GM23338 (cell line): ENCODE data around the gene RAB29. TPM values are rescaled to one million over a fixed set of nuclear protein-coding genes. Genes with fewer than 3 reads are reported as not detected.
"Not testable (repeated sequence)": the region's sequence is repeated elsewhere in the genome, so short reads cannot be mapped to it uniquely, and the experiment has no call there.

ENCODE experiments used
- ATAC-seq: fragments of 200-7000 bp; cut with Tn5 transposase; 3 replicates; pipeline ENCODE4 v1.9.1; 2020
- DNase-seq: peaks from one replicate; pipeline ENCODE4 v3.0.0-alpha.2; 2015; ENCODE audit warnings: low spot score
- H2AFZ ChIP-seq: fragments of 200-600 bp; sonication (generic); 2 replicates; pipeline ENCODE4 v1.8.0; 2016; ENCODE audit warnings: antibody characterized with exemption, mild to moderate bottlenecking, moderate library complexity
- H3F3A ChIP-seq: fragments of 200-600 bp; sonication (generic); replicated peaks from 2 replicates; pipeline ENCODE4 v1.8.0; 2017; ENCODE audit warnings: antibody characterized with exemption, mixed run types, low read depth
- H3K27ac ChIP-seq: fragments of 200-600 bp; sonication (generic); 2 replicates; pipeline ENCODE4 v1.6.1; 2016; ENCODE audit warnings: low read depth
- H3K27me3 ChIP-seq: fragments of 200-600 bp; sonication (generic); 2 replicates; pipeline ENCODE4 v1.8.0; 2016; ENCODE audit warnings: mild to moderate bottlenecking, mixed run types, moderate library complexity; ENCODE audit not compliant: insufficient read depth
- H3K36me3 ChIP-seq: fragments of 200-600 bp; sonication (generic); 2 replicates; pipeline ENCODE4 v1.8.0; 2016; ENCODE audit warnings: mild to moderate bottlenecking; ENCODE audit not compliant: insufficient read depth
- H3K4me1 ChIP-seq: fragments of 200-600 bp; sonication (generic); 2 replicates; pipeline ENCODE4 v1.8.0; 2016; ENCODE audit warnings: mild to moderate bottlenecking, moderate library complexity; ENCODE audit not compliant: insufficient read depth
- H3K4me2 ChIP-seq: fragments of 200-600 bp; sonication (generic); 2 replicates; pipeline ENCODE4 v1.7.1; 2017; ENCODE audit warnings: mixed run types
- H3K4me3 ChIP-seq: fragments of 200-600 bp; sonication (generic); 2 replicates; pipeline ENCODE4 v1.6.1; 2016; ENCODE audit warnings: mixed run types
- H3K79me2 ChIP-seq: fragments of 200-600 bp; sonication (generic); replicated peaks from 2 replicates; pipeline ENCODE4 v1.8.0; 2017; ENCODE audit warnings: mild to moderate bottlenecking; ENCODE audit not compliant: insufficient read depth
- H3K9me2 ChIP-seq: fragments of 200-600 bp; sonication (generic); 2 replicates; pipeline ENCODE4 v1.8.0; 2017; ENCODE audit not compliant: insufficient read depth
- H4K20me1 ChIP-seq: fragments of 200-600 bp; sonication (generic); replicated peaks from 2 replicates; pipeline ENCODE4 v1.8.0; 2017; ENCODE audit warnings: mild to moderate bottlenecking; ENCODE audit not compliant: insufficient read depth
- H3K27ac Mint-ChIP-seq: 2 replicates; pipeline ENCODE4 v1.8.0; 2020; ENCODE audit warnings: inconsistent platforms, mild to moderate bottlenecking, moderate library complexity, mixed read lengths
- H3K27me3 Mint-ChIP-seq: 3 replicates; pipeline ENCODE4 v1.8.0; 2022; ENCODE audit warnings: low read depth, mild to moderate bottlenecking, moderate library complexity, mixed read lengths, inconsistent platforms; ENCODE audit not compliant: insufficient read depth, poor library complexity
- H3K36me3 Mint-ChIP-seq: 3 replicates; pipeline ENCODE4 v1.8.0; 2021; ENCODE audit warnings: low read depth, mild to moderate bottlenecking, inconsistent platforms, moderate library complexity, mixed read lengths
- H3K4me1 Mint-ChIP-seq: 3 replicates; pipeline ENCODE4 v1.8.0; 2020; ENCODE audit warnings: mild to moderate bottlenecking, inconsistent platforms, mixed read lengths
- H3K4me3 Mint-ChIP-seq: 3 replicates; pipeline ENCODE4 v1.8.0; 2021; ENCODE audit warnings: moderate library complexity, mild to moderate bottlenecking, inconsistent platforms, mixed read lengths
- H3K9me3 Mint-ChIP-seq: 3 replicates; pipeline ENCODE4 v1.8.0; 2020; ENCODE audit warnings: moderate library complexity, mild to moderate bottlenecking, inconsistent platforms, mixed read lengths
- CREB1 ChIP-seq: fragments of 250-450 bp; sonication (Bioruptor Pico); IDR thresholded peaks from 2 replicates; pipeline ENCODE4 v1.5.0; 2020; ENCODE audit warnings: low read depth, mild to moderate bottlenecking, moderate library complexity
- EZH2 ChIP-seq: fragments of 200-600 bp; sonication (generic); IDR thresholded peaks from one replicate; pipeline ENCODE4 v1.8.0; 2017; ENCODE audit warnings: antibody characterized with exemption, mild to moderate bottlenecking, low read depth; ENCODE audit not compliant: unreplicated experiment
- long read RNA-seq: library from polyadenylated mRNA; unstranded; transcript quantifications from one replicate; pipeline ENCODE4 v2.0.0, GENCODE V29; 2020; ENCODE audit not compliant: unreplicated experiment
- polyA plus RNA-seq: library from polyadenylated mRNA; unstranded; fragments of >200 nt; fragmentation: Nextera tagmentation; extraction: Ambion mirVana; gene quantifications from 2 replicates; pipeline ENCODE4 v1.2.1, GENCODE V29; 2016
- total RNA-seq: library from RNA; depleted of rRNA; stranded (reverse); fragments of >200 nt; shearing (Covaris generic); gene quantifications from 2 replicates; pipeline ENCODE4 v1.2.3, GENCODE V29; 2014; rRNA removed
- TF ChIP-seq, protein P1 (sequence below): IDR thresholded peaks from 2 replicates; pipeline ENCODE4 v1.6.1; 2016; ENCODE audit warnings: antibody characterized with exemption
- TF ChIP-seq, protein P2 (sequence below), 2 experiments: fragments of 200-600 bp in 1 of 2; sonication (generic) in 1 of 2; conservative IDR thresholded peaks; 2 replicates each; pipeline versions ENCODE4 v1.5.1 to v1.6.1; 2016 to 2017; ENCODE audit warnings: antibody characterized with exemption in 2 of 2, low read depth in 2 of 2, mild to moderate bottlenecking in 2 of 2, moderate library complexity in 1 of 2

Gene RAB29, protein sequence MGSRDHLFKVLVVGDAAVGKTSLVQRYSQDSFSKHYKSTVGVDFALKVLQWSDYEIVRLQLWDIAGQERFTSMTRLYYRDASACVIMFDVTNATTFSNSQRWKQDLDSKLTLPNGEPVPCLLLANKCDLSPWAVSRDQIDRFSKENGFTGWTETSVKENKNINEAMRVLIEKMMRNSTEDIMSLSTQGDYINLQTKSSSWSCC
- total RNA-seq (9.1 and 14.8 TPM in 2 replicates), polyA plus RNA-seq (6.4 and 7.1 TPM in 2 replicates)
- long read RNA-seq, partial matches to known transcripts = 1 of 5 reads
- long read RNA-seq, other reads (novel, unspliced or antisense) = 2 of 5 reads

- ATAC-seq (peak; percentile 95), DNase-seq (peak; percentile 97)
- Histone ChIP-seq H3K9me2 (no peaks in the 10 kb centered on the region), H3K79me2 (no peaks in the 10 kb centered on the region), H4K20me1 (peaks cover 4% of the 10 kb centered on the region; the same call in 1 of the 2 replicates), H3K27ac (no peak within 1 kb of the TSS), H3F3A (peaks cover 3% of the 10 kb centered on the region; the same call in 1 of the 2 replicates), H3K36me3 (no peaks in the 10 kb centered on the region; the same call in none of the 2 replicates), H3K4me2 (peak within 1 kb of the TSS; percentile 86), H3K27me3 (peaks cover 41% of the 10 kb centered on the region), H3K4me1 (peaks cover 9% of the 10 kb centered on the region), H3K4me3 (peak within 1 kb of the TSS; percentile 68), H2AFZ (peak within 1 kb of the TSS; percentile 86)
- TF ChIP-seq, protein P1, sequence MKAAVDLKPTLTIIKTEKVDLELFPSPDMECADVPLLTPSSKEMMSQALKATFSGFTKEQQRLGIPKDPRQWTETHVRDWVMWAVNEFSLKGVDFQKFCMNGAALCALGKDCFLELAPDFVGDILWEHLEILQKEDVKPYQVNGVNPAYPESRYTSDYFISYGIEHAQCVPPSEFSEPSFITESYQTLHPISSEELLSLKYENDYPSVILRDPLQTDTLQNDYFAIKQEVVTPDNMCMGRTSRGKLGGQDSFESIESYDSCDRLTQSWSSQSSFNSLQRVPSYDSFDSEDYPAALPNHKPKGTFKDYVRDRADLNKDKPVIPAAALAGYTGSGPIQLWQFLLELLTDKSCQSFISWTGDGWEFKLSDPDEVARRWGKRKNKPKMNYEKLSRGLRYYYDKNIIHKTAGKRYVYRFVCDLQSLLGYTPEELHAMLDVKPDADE = peak; percentile 96
- TF ChIP-seq EZH2 = no peak
- peak; percentile 31 for TF ChIP-seq CREB1
- Mint-ChIP-seq H3K36me3 (no peaks in the 10 kb centered on the region), H3K27ac (no peak within 1 kb of the TSS), H3K4me1 (peaks cover 8% of the 10 kb centered on the region), H3K4me3 (peak within 1 kb of the TSS; percentile 75), H3K9me3 (peaks cover 13% of the 10 kb centered on the region; the same call in 2 of the 3 replicates), H3K27me3 (peaks cover 26% of the 10 kb centered on the region)
Observed at GRCh38 chr1:205775015-205775716, at the start of gene RAB29. RAB29 (minus strand) TSS chr1:205775482; CDS start chr1:205774956, 526 bp downstream.

GRCh38 chr1:205824180-205824579, 48.9 kb upstream of the RAB29 start:
- H3K27ac ChIP-seq = no peak overlapping the region
- TF ChIP-seq, protein P1 = no peak
- TF ChIP-seq, protein P2, sequence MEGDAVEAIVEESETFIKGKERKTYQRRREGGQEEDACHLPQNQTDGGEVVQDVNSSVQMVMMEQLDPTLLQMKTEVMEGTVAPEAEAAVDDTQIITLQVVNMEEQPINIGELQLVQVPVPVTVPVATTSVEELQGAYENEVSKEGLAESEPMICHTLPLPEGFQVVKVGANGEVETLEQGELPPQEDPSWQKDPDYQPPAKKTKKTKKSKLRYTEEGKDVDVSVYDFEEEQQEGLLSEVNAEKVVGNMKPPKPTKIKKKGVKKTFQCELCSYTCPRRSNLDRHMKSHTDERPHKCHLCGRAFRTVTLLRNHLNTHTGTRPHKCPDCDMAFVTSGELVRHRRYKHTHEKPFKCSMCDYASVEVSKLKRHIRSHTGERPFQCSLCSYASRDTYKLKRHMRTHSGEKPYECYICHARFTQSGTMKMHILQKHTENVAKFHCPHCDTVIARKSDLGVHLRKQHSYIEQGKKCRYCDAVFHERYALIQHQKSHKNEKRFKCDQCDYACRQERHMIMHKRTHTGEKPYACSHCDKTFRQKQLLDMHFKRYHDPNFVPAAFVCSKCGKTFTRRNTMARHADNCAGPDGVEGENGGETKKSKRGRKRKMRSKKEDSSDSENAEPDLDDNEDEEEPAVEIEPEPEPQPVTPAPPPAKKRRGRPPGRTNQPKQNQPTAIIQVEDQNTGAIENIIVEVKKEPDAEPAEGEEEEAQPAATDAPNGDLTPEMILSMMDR (conservative IDR thresholded peaks at IDR 0.05; ENCODE audit: low read depth in 2 of 2) = 0 out of 4 replicates have a peak, but pooled peaks of 1 of the 2 experiments have one; percentile 4
- no peaks in the 10 kb centered on the region for H4K20me1 ChIP-seq
- H3K36me3 ChIP-seq = no peaks in the 10 kb centered on the region
- no peaks in the 10 kb centered on the region for H3F3A ChIP-seq
- no peaks in the 10 kb centered on the region for H3K27me3 Mint-ChIP-seq
- H3K4me2 ChIP-seq = no peak overlapping the region
- H3K4me1 Mint-ChIP-seq = peaks cover 20% of the 10 kb centered on the region
- H3K79me2 ChIP-seq = no peaks in the 10 kb centered on the region
- H3K9me2 ChIP-seq = 0 out of 2 replicates have a peak, but pooled peaks cover 2% of the 10 kb centered on the region
- H3K36me3 Mint-ChIP-seq = no peaks in the 10 kb centered on the region
- H3K9me3 Mint-ChIP-seq = no peaks in the 10 kb centered on the region
- no peak overlapping the region for H3K4me3 Mint-ChIP-seq
- no peak overlapping the region for H3K4me3 ChIP-seq
- no peaks in the 10 kb centered on the region for H3K4me1 ChIP-seq
- ATAC-seq (no peak), DNase-seq (no peak)
- H3K27me3 ChIP-seq = no peaks in the 10 kb centered on the region
- no peak overlapping the region for H3K27ac Mint-ChIP-seq
- H2AFZ ChIP-seq = no peak overlapping the region

- not testable (repeated sequence) for H3F3A ChIP-seq, ATAC-seq, H4K20me1 ChIP-seq, H3K36me3 Mint-ChIP-seq, H3K27me3 ChIP-seq, H3K27me3 Mint-ChIP-seq, H3K36me3 ChIP-seq, H3K79me2 ChIP-seq, H3K4me3 ChIP-seq, H3K4me3 Mint-ChIP-seq, H3K4me2 ChIP-seq, DNase-seq, H3K27ac ChIP-seq, H3K9me2 ChIP-seq, H3K9me3 Mint-ChIP-seq, H2AFZ ChIP-seq, H3K4me1 ChIP-seq, H3K27ac Mint-ChIP-seq
- H3K4me1 Mint-ChIP-seq = peaks cover 20% of the 10 kb centered on the region
Observed at GRCh38 chr1:205823260-205823659, 48.0 kb upstream of the RAB29 start.
